KOPT-K1 (cell line): Measurements from ENCODE around the gene TENM3.

Experiments used
- H3K27ac ChIP-seq: fragments of 200-600 bp; sonication (generic); 2 replicates; pipeline ENCODE4 v1.5.1; 2016; ENCODE audit warnings: antibody characterized with exemption, mild to moderate bottlenecking, low read depth, low read length; ENCODE audit not compliant: poor library complexity, severe bottlenecking
- H3K36me3 ChIP-seq: fragments of 200-600 bp; sonication (generic); 2 replicates; pipeline ENCODE4 v1.5.1; 2017; ENCODE audit warnings: antibody characterized with exemption, mild to moderate bottlenecking, low read length, moderate library complexity; ENCODE audit not compliant: insufficient read depth
- H3K9me3 ChIP-seq: fragments of 200-600 bp; sonication (generic); 2 replicates; pipeline ENCODE4 v1.5.1; 2017; ENCODE audit warnings: antibody characterized with exemption, low read length, mild to moderate bottlenecking; ENCODE audit not compliant: insufficient read depth, poor library complexity, severe bottlenecking

TENM3 gene

DNA sequence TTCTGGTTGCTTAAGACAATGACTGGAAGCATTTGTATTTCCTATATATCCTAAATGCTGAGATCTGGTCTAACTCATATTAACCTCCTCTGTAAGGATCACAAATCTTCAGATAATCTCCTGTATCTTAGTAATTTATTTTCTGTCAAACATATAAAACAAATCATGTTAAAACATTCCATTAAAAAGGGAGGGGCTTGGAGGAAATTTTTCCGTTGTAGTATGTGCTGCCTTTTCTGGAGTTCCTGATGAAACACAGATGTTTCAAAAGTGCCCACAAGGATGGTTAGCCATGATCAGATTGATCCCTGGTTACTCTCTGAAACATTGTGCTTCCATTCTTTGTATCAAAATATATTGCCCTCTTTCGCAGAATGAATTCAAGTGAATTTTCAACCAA is 182.1 kb downstream of the TENM3 start:
- no peaks in the 10 kb centered on the region for H3K9me3 ChIP-seq
- H3K27ac ChIP-seq, result no peak overlapping the region
- no peaks in the 10 kb centered on the region for H3K36me3 ChIP-seq

DNA sequence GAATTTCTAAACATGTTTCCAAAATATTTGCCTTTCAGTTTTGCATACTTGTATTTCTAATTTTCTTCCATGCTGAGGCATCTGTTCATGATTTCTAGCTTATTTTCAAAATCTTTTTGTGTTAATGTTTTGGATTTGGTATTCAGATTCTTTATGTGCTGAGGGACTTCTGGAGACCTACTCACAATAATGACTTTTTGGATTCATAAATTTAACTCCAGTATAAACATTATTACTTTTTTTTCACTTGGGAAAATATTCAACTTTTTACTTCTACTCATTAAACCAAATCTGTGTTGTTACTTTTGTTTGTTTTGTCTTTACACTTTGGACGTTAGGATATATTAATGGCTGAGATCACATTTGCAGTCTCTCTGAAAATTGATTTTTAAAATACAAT is 183.7 kb downstream of the TENM3 start:
- H3K27ac ChIP-seq, result no peak overlapping the region
- no peaks in the 10 kb centered on the region for H3K36me3 ChIP-seq
- no peaks in the 10 kb centered on the region for H3K9me3 ChIP-seq

DNA sequence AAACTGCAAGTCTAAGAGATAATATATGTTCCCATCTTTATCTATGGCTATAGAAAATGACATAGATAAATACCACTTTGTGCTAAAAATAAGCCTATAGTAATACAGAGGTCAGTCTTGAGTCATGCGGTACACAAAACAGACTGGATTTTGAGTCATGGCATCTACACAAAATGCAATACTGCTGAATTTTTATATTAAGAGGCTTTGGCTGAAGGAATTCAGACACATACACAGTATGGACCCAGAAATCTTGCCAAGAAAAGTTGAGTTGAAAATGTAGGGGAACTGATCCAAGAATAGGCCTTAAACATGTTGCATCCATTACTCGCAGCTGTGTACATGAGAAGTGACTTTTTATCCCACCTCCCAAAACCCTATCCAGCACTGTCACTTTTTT is 184.4 kb downstream of the TENM3 start:
- H3K36me3 ChIP-seq, result no peaks in the 10 kb centered on the region
- H3K9me3 ChIP-seq, result no peaks in the 10 kb centered on the region
- no peak overlapping the region for H3K27ac ChIP-seq

DNA sequence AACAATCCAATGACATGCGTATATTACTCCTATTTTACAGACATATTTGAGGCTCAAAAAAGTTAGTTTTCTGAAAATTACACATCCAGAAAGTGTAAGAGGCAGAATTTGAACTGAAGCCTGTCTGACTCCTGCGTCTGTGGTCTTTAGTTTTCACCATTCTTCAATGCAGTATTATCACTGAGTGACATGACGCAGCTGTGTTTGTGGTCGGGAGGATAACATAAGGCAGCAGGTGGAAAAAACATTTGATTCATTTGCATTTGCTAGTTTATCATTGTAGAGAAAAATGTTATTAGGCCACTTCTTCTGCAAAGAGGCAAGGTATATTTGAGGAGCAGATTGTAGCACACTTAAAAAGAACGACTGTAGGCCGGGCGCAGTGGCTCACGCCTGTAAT is 186.7 kb downstream of the TENM3 start:
- Histone ChIP-seq H3K27ac (no peak overlapping the region), H3K9me3 (no peaks in the 10 kb centered on the region), H3K36me3 (no peaks in the 10 kb centered on the region)

DNA sequence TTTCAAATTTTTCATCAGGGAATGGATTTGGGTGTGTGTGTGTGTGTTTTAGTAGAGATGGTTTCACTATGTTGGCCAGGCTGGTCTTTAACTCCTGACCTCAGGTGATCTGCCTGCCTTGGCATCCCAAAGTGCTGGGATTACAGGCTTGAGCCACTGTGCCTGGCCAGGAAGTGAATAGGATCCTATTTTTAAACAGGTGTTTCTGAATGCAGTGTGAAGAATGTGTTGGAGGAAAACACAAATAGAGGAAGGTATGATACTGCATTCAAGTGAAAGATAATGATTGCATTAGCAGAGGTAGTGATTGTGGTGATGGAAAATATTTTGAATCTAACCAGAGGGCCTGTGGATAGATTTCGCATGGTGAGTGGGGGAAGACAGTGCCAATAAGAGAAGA is 189.6 kb downstream of the TENM3 start:
- no peaks in the 10 kb centered on the region for H3K9me3 ChIP-seq
- H3K36me3 ChIP-seq, result no peaks in the 10 kb centered on the region
- no peak overlapping the region for H3K27ac ChIP-seq

DNA sequence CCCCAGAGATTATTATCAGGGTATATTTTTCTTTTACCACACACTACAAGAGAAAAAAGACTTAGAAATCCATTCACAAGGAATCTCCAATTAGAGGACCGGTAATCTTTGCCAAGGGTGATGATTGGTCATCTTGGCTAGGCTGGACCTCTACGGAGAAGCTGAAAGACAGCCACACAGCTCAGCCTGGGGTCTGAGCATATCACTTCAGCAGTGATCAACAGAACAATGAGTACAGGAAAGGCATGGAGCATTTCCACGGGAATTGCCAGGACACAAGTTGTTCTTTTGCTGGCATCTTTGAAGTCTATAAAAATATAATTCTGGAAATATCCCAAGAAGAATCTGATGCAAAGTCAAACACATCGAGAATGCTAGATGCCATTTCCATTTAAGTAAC is 191.5 kb downstream of the TENM3 start:
- Histone ChIP-seq H3K27ac (no peak overlapping the region), H3K9me3 (no peaks in the 10 kb centered on the region)

DNA sequence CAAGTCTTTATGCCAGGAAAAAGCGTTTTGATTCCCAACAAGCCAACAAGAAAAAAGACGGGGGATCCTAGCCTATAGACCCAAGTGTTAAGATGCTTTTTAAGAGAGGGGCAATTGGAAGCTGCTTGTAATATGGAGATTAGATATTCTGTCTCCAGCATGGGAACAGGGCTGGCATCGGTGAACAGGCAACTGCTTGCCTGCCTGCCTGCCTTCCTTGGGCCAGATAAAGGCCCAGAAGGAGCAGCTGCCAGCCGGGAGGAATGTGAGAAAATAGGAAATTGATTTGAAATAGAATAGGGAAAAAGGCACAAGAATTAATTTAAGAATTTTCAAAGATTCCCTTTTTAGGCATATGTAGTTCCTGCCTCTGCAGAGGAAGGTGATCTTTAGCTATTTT is 192.2 kb downstream of the TENM3 start:
- Histone ChIP-seq H3K9me3 (no peaks in the 10 kb centered on the region), H3K27ac (no peak overlapping the region), H3K36me3 (no peaks in the 10 kb centered on the region)

More for the DNA sequence above, 191.5 kb downstream of the TENM3 start:
- H3K36me3 ChIP-seq, result no peaks in the 10 kb centered on the region

DNA sequence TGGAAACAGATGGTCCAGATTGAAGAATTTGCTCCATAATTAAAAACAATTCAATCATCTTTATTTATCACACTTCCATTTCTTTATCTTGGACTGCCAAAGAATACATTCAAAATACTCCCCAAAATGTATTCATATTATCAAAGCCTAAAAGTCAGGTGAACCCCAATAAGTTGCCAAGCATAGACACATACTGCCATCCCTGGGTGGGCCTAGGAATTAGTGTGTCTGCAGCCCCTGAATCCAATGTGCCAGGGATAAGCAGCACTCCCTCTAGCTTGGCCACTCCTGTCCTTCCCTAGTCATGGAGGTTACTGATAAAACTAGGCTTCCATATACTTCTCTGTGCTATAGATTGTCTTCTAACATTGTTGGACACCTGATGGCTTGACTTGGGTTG is 199.9 kb downstream of the TENM3 start:
- Histone ChIP-seq H3K9me3 (no peaks in the 10 kb centered on the region), H3K36me3 (no peaks in the 10 kb centered on the region), H3K27ac (no peak overlapping the region)

DNA sequence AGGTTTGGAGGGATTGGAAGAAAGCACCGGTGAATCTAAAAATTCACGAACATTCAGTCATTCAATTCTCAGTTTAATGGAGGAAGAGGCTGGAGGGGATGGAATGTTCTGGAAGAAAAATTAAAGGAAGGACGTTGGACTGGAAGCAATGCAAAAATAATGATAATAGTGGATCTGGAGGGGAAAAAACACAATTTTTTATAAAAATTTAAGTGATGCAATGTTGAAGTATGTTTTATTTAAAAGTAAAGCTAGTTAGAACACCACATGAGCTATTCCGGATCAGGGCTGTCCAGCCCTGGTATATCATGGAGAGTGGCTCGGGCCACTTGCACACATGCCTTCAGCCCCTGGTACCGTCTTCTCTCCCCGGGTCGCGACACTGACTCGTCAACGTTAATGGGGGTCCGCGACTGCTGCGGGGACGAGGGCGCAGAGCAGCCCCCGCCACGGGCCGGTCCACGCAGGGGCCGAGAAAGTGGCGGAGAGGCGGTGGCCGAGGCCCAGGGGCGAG is 204.6 kb downstream of the TENM3 start:
- Histone ChIP-seq H3K27ac (no peak overlapping the region), H3K36me3 (no peaks in the 10 kb centered on the region), H3K9me3 (no peaks in the 10 kb centered on the region)

DNA sequence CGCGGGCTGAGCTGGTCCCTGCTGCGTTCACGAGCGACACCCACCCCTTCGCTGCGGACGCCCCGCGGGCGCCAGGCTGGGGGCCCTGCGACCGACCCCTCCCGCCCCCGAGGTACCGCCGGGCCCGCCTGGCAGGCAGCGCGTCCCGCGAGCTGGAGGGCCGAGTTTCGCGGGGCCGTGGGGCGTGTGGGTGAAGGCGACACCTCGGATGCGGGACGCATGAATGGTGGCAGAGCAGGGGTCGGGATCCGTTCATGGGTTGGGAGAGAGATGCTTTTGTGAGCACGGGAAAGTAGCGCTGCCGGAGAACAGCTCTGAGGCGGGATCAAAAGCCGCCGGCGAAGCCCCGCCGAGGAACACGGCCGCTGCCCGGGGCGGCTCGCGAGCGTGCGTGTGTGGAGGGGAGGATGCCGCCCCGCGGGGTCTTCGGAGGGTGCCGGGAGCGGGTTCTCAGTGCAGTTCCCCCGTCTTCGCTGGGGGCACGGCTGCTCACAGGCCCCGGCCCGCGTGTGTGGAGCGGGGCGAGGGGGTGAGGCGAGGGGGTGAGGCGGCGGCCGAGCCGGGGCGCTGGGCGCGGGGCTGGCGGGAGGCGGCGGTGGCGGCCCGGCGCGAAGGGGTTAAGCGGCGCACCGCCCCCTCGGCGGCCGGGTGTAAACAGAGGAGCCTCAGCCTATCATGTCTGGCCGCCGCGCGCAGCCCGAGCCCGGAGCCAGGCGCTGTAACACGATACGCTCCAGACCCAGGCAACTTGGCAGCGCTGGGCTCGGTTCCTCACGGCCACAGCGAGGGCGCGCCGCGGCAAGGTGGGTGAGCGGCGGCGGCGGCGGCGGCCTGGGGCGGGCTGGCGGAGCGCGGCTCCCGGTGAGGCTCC is 205.3 kb downstream of the TENM3 start:
- Histone ChIP-seq H3K36me3 (no peaks in the 10 kb centered on the region), H3K9me3 (no peaks in the 10 kb centered on the region), H3K27ac (no peak overlapping the region)

DNA sequence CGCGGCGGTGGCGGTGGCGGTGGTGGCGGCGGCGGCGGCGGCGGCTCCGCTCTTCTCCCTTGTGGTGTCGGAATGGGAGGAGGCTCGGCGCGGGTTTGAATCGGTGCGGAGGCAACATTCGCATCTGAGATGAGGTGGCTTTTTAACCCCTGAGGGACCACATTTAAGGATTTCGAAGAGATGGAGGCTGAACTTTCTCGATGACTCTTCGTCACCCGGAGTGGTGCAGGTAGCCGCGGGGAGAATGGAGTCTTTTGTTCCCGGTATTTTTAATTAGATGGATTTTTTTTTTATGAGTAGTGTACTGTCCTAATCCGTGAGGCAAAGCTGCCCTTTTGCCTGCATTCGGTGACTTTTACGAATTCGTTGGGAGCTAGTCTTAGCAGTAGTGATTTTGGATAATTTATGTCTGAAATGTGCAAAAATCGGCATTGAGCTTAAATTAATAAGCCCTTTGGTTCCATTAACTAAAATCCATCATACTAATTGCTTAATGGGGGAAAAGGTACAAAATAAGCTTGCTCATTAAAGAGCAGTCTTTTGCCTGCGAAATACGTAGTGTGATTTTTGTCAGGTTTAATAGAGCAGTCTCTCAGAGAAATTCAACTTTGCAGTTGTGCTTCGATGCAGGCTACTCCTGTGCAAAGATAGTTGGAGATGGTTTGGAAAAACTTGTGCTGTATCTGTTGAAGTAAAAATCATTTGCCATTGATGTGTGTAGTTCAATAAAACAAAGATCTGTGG is 206.2 kb downstream of the TENM3 start:
- no peaks in the 10 kb centered on the region for H3K36me3 ChIP-seq
- H3K27ac ChIP-seq, result no peak overlapping the region
- no peaks in the 10 kb centered on the region for H3K9me3 ChIP-seq

DNA sequence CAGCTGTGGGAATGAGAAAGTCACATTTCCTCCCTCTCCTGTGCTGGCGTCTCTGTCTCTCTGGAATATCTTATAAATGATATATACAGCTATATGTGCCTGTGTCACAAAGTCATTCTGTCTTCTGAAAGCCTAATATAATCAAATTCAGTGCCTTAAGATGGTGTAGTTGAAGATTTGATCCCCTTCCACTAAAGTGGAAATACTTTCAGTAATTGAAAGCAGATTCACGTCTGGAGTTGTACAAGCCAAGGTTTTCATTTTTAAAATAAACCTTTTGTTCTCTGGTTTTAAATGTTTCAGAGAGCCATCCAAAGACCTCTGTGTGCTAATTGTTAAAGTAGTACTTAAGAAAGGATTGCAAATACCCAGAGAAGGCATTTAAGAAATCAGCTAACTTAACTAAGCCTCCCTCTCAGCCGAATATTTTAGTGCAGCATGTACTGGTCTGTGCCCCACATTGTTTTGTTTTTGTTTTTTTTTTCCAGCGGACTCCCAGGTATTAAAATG is 206.8 kb downstream of the TENM3 start:
- Histone ChIP-seq H3K27ac (no peak overlapping the region), H3K9me3 (no peaks in the 10 kb centered on the region)

DNA sequence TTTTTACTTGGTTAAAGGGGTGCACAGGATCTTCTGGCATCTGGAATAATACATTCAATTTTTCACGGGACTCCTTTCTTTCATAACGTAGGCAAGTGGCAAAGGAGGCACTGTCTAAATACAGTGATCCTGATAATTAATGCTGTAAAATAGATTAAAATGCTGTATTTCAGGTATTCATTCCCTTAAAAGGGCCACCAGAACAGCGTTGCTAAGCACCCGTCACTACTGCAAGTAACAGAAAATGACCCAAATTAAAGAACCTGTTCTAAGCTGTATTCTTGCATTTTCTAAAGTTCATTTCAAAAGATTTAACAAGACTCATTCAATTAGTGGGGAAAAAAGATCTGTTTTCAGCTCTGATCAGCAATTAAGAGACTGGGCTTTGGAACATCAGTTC is 208.2 kb downstream of the TENM3 start:
- H3K9me3 ChIP-seq, result no peaks in the 10 kb centered on the region
- H3K27ac ChIP-seq, result no peak overlapping the region
- no peaks in the 10 kb centered on the region for H3K36me3 ChIP-seq

More for the DNA sequence above, 206.8 kb downstream of the TENM3 start:
- no peaks in the 10 kb centered on the region for H3K36me3 ChIP-seq

DNA sequence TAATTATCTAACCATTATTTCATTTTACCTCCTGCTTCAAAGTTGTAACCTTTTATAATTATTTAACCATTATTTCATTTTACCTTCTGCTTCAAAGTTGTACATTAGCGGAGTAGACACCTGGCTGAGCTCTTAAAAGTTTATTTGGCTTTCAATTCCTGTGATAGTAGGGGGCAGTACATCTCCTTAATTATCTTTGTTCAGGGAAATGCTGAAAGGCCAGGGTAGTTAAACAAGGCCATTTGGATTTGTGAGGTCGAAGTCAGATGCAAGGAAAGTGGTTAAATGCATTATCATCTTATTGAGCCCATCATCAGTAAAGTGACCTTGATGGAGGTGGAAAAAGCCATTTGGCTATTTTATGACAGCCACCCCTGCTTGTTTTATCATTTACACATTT is 210.6 kb downstream of the TENM3 start:
- H3K9me3 ChIP-seq, result no peaks in the 10 kb centered on the region
- no peaks in the 10 kb centered on the region for H3K36me3 ChIP-seq
- H3K27ac ChIP-seq, result no peak overlapping the region

DNA sequence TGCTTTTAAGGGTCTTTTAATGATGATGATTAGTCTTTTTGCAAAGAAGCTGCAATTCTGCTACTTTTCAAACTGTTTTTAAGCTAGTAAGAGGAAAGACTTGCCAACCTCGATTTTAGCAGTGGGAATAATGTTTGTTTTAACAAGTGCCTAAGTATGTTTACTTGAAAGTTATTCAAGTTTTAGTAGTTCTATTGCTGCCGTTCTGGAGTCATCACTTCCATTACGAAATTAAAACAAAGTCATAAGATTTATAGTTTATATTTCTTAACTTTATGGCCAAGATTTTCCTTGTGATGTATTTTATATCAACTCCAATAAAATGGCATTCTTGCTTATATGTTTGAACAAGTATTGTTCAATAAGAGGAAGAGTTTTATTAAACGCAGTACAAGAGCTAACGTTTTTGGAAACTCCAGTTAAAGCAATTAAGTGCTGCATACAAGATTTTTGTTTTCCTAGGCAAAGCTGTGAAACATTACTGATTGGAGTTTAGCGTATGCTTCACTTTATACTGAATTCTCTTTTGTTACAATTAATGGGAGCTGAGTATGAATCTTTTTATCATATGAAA is 211.3 kb downstream of the TENM3 start:
- H3K27ac ChIP-seq, result no peak overlapping the region
- no peaks in the 10 kb centered on the region for H3K36me3 ChIP-seq
- no peaks in the 10 kb centered on the region for H3K9me3 ChIP-seq
